Aorta (tissue), 5 donors: ENCODE data around the gene ARMC5. TPM values are rescaled to one million over a fixed set of nuclear protein-coding genes. Genes with fewer than 3 reads are reported as not detected.

ENCODE experiments used
- ATAC-seq: fragments of 200-7000 bp; cut with Tn5 transposase; one replicate; pipeline ENCODE4 v1.9.1; 2022; ENCODE audit warnings: moderate library complexity; ENCODE audit not compliant: low FRiP score
- DNase-seq, 2 donors: peaks; one replicate each; pipeline ENCODE4 v3.0.0-alpha.2; 2020
- H3K27ac ChIP-seq, 2 donors: one replicate each; pipeline ENCODE4 v1.5.1; 2013; ENCODE audit warnings: low read length in 2 of 2, mild to moderate bottlenecking in 2 of 2, moderate library complexity in 2 of 2, control low read depth in 1 of 2, inconsistent platforms in 1 of 2, low read depth in 1 of 2
- H3K27me3 ChIP-seq, 2 donors: one replicate each; pipeline ENCODE4 v1.6.1; 2013; ENCODE audit warnings: control low read depth in 1 of 2, low read length in 1 of 2, mild to moderate bottlenecking in 1 of 2, moderate library complexity in 1 of 2; ENCODE audit not compliant: insufficient read depth in 2 of 2, control insufficient read depth in 1 of 2
- H3K36me3 ChIP-seq, 2 donors: one replicate each; pipeline ENCODE4 v1.6.1; 2013; ENCODE audit warnings: control low read depth in 1 of 2, low read length in 1 of 2, mild to moderate bottlenecking in 1 of 2; ENCODE audit not compliant: insufficient read depth in 2 of 2, control insufficient read depth in 1 of 2
- H3K4me1 ChIP-seq, 2 donors: one replicate each; pipeline ENCODE4 v1.6.1; 2013; ENCODE audit warnings: low read length in 2 of 2, control low read depth in 1 of 2, mild to moderate bottlenecking in 1 of 2, moderate library complexity in 1 of 2; ENCODE audit not compliant: insufficient read depth in 2 of 2, control insufficient read depth in 1 of 2
- H3K4me3 ChIP-seq, 2 donors: one replicate each; pipeline ENCODE4 v1.5.1; 2013; ENCODE audit warnings: low read length in 2 of 2, control low read depth in 1 of 2, mild to moderate bottlenecking in 1 of 2
- H3K9me3 ChIP-seq: one replicate; pipeline ENCODE4 v1.6.1; 2013; ENCODE audit warnings: mild to moderate bottlenecking, low read length; ENCODE audit not compliant: control insufficient read depth
- WGBS, 2 donors: extraction: QIAGEN DNeasy Blood & Tissue Kit; methylation state at CpG; one replicate each; pipeline ENCODE4 v1.1.7; 2013; 5-methylcytosine and 5-hydroxymethylcytosine counted together
- intact Hi-C, 2 donors: fragments of 100-400 bp; cut with DNase I; formaldehyde crosslinking; loops; one replicate each; pipeline versions ENCODE4 v1.14.2 to v1.15.0; 2022
- polyA plus RNA-seq, 2 donors: library from polyadenylated mRNA; stranded (reverse); fragments of 200-250 nt; gene quantifications; one replicate each; pipeline ENCODE4 v1.2.3, GENCODE V29; 2013
- total RNA-seq, 2 donors: library from RNA; stranded (reverse); fragmentation: NEBNext Ultra II Directional; extraction: Animal tissue kit (Norgen Biotek cat#: 25700); gene quantifications; one replicate each; pipeline ENCODE4 v1.2.1, GENCODE V29; 2021
- donor health status: healthy with polysubstance abuse.
- donor health status: Bipolar disorder and iron deficiency.
- donor health status: DM: no; HTN: no; CAD: no.
- donor health status: DM: no; HTN: no; CAD: no.
- donor health status: DM: yes; HTN: yes; CAD: no.

Gene ARMC5
- total and polyA plus RNA-seq, 4 donors: 2.1 to 14.1 (median 8.8) TPM

DNA sequence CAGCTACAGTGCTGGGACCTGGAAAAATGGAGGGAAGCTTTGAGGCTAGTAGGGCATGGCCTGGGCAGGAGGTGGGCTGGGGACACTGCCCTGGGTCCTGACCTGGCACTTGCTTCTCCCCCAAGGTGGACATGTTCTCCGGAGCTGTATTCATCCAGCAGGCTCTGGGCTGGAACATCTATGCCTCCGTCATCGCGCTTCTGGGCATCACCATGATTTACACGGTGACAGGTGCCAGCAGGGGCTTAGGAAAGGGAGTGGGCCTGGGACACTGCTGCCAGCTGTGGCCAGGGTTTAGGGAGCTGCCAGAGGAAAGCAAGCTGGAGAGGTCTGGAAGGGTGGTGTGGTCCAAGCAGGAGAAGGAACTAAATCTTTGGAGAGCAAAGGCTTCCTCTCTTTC lies 26.7 kb downstream of the ARMC5 start:
- Histone ChIP-seq H3K27ac (no peak overlapping the region), H3K4me3 (no peak overlapping the region), H3K4me1 (no peaks in the 10 kb centered on the region), H3K27me3 (no peaks in the 10 kb centered on the region), H3K9me3 (no peaks in the 10 kb centered on the region), H3K36me3 (no peaks in the 10 kb centered on the region)
- ATAC-seq (no peak), DNase-seq (peak in 1 of 2 donors; percentile 30)
- intact Hi-C loops: no loop called here
- 93 to 94% methylated on average over 5 of the region's 5 CpGs for WGBS, 2 donors

DNA sequence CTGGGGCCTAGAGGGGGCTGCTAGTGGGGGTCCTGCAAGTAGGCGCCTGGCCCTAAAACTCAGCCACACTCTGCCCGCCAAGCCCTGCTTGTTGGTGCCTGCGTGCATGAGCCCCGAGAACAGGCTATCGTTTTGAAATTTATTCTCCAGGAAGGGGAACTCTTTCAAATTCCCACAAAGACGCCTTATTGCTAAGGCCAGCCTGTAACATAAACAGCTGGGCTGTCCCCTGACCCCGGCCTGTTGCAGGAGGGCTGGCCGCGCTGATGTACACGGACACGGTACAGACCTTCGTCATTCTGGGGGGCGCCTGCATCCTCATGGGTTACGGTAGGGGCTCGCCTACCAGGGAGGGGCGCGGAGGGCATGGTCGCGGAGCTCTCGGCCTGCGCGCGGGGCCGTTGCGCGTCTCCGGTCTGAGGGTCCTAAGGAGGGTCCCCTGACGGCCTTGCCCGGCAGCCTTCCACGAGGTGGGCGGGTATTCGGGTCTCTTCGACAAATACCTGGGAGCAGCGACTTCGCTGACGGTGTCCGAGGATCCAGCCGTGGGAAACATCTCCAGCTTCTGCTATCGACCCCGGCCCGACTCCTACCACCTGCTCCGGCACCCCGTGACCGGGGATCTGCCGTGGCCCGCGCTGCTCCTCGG lies 27.9 kb downstream of the ARMC5 start:
- DNase-seq: peak in 1 of 2 donors; percentile 48
- intact Hi-C loops: no loop called here
- 15 to 18% methylated on average over 48 of the region's 48 CpGs for WGBS, 2 donors
- Histone ChIP-seq H3K36me3 (no peaks in the 10 kb centered on the region), H3K4me3 (peak overlapping the region; percentile 19 to 21), H3K27ac (no peak overlapping the region), H3K27me3 (no peaks in the 10 kb centered on the region), H3K9me3 (no peaks in the 10 kb centered on the region), H3K4me1 (no peaks in the 10 kb centered on the region)
- no peak for ATAC-seq

DNA sequence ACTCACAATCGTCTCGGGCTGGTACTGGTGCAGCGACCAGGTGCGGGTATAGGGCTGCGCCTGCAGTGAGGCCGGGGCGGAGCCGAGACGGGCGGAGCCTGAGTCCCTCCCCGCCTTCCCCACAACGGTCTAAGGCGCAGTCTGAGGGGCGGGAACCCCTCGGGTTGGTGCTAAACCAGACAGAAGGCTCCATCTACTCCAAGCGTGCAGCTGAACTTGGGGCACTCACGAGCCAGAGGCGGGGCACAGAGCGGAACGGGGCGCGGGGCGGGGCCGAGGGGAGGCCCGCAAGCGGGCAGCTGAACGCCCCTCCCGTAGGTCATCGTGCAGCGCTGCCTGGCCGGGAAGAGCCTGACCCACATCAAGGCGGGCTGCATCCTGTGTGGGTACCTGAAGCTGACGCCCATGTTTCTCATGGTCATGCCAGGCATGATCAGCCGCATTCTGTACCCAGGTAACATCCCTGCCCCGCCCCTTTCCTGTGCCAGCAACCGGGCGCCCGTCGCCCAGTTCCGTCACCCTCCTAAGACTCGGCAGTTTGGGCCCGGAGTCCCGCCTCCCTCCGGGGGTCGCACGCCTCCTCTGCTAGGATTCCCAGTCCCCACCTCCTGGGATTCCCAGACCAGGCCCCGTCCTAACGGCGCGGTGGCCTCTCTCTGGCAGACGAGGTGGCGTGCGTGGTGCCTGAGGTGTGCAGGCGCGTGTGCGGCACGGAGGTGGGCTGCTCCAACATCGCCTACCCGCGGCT lies 28.6 kb downstream of the ARMC5 start:
- Histone ChIP-seq H3K4me1 (no peaks in the 10 kb centered on the region), H3K27me3 (no peaks in the 10 kb centered on the region), H3K36me3 (no peaks in the 10 kb centered on the region), H3K4me3 (peak overlapping the region; percentile 19 to 21), H3K9me3 (no peaks in the 10 kb centered on the region), H3K27ac (no peak overlapping the region)
- 1% methylated on average over 59 to 60 of the region's 60 CpGs for WGBS, 2 donors
- DNase-seq (peak; percentile 69 to 81), ATAC-seq (peak; percentile 57)
- intact Hi-C loops: no loop called here

DNA sequence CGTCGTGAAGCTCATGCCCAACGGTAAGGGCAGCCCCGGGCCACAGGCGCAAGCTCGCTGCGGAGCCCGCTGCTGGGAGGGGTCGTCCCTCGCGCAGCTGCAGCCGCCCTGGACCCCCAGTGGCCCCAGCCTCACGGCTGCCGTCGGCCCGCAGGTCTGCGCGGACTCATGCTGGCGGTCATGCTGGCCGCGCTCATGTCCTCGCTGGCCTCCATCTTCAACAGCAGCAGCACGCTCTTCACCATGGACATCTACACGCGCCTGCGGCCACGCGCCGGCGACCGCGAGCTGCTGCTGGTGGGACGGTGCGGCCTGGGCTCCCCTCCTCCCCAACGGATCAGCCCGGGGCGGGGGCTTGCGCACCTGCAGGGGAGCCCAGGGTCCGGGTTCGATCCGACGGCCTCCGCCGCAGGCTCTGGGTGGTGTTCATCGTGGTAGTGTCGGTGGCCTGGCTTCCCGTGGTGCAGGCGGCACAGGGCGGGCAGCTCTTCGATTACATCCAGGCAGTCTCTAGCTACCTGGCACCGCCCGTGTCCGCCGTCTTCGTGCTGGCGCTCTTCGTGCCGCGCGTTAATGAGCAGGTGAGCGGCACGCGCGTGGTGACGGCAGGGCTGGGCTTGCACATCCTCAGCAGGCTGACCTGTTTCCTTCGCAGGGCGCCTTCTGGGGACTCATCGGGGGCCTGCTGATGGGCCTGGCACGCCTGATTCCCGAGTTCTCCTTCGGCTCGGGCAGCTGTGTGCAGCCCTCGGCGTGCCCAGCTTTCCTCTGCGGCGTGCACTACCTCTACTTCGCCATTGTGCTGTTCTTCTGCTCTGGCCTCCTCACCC lies 29.4 kb downstream of the ARMC5 start:
- no peak overlapping the region for H3K27ac ChIP-seq
- H3K36me3 ChIP-seq: no peaks in the 10 kb centered on the region
- H3K27me3 ChIP-seq: no peaks in the 10 kb centered on the region
- 36 to 38% methylated on average over 72 to 77 of the region's 77 CpGs for WGBS, 2 donors
- ATAC-seq (peak; percentile 3), DNase-seq (peak; percentile 52 to 81)
- no peaks in the 10 kb centered on the region for H3K9me3 ChIP-seq
- no peak overlapping the region for H3K4me3 ChIP-seq
- intact Hi-C loops: no loop called here
- H3K4me1 ChIP-seq: no peaks in the 10 kb centered on the region

DNA sequence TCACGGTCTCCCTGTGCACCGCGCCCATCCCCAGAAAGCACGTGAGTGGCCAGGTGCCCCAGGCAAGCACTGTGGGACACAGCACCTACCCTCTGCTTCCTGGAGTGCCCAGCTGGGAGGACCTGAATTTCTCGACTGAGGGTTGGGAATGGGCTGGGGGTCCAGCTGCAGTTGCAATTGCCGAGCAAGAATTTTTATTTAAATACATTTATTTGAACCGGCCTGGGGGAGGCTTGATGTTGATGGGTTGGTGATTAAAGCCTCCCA lies 29.9 kb downstream of the ARMC5 start:
- intact Hi-C loops: no loop called here
- Histone ChIP-seq H3K4me1 (no peaks in the 10 kb centered on the region), H3K36me3 (no peaks in the 10 kb centered on the region), H3K27ac (no peak overlapping the region), H3K9me3 (no peaks in the 10 kb centered on the region), H3K4me3 (no peak overlapping the region), H3K27me3 (no peaks in the 10 kb centered on the region)
- DNase-seq (peak in 1 of 2 donors; percentile 54), ATAC-seq (no peak)
- 88 to 90% methylated on average over 7 of the region's 7 CpGs for WGBS, 2 donors

DNA sequence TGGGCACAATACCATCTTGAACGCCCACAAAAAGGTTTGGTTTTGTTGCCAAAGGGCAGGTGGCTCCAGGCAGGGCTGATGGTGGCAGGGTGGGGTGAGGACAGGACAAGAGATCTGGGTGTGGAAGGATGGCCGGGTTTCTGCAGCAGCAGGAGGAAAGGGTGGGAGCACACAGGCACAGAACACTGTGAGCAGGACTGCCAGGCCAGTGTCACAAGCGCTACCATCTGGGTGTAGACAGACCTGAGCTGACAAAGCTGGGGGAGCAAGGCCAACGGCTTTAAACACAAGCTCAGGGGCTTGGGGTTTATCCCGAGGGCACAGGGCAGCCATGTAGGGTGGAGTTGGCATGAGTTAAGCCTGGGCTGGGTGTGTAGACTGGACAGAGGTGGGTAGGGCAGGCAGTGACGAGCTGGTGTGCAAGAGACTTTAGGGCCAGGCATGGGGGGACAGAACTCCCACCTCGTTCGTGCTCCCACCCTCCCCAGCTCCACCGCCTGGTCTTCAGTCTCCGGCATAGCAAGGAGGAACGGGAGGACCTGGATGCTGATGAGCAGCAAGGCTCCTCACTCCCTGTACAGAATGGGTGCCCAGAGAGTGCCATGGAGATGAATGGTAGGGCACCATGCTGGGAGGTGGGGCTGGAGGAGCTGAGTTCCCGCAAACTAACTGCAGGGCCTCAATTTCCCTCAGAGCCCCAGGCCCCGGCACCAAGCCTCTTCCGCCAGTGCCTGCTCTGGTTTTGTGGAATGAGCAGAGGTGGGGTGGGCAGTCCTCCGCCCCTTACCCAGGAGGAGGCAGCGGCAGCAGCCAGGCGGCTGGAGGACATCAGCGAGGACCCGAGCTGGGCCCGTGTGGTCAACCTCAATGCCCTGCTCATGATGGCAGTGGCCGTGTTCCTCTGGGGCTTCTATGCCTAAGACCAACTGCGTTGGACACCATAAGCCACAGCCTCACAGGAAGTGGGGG lies 30.6 kb downstream of the ARMC5 start:
- no peaks in the 10 kb centered on the region for H3K36me3 ChIP-seq

DNA sequence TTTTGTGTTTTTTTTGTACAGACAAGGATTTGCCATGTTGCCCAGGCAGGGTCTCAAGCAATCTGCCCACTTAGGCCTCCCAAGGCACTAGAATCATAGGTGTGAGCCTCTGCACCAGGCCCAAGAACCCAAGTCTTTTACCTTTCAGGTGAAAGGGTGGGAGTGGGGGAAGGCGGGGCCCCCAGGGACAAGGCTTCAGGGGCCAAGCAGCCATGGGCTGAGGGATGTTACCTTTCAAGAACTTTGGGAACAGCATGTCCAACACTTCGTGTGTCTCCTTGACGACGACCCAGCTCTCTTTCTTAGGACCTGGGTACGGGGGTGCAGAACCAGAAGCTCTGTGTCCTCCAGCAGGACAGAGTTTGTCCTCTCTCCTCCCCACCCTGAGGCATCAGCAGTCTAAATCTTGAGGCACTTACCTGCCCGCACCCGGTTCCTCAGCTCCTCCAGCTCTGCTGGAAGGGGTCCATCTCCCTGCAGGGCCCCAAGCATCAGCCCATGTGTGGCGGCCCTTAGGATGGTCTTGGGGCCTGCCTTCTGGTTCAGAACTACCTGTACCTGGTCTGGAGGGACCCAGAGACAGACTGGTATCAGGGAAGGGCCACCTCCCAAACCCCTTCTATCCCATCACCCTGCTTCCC lies 32.6 kb downstream of the ARMC5 start:
- 91 to 93% methylated on average over 8 of the region's 8 CpGs for WGBS, 2 donors
- ATAC-seq (no peak), DNase-seq (peak; percentile 40 to 51)
- no peak overlapping the region for H3K4me3 ChIP-seq
- H3K27me3 ChIP-seq: no peaks in the 10 kb centered on the region
- no peak overlapping the region for H3K27ac ChIP-seq
- intact Hi-C loops: no loop called here
- peaks cover 0 to 3% of the 10 kb centered on the region in 2 donors for H3K36me3 ChIP-seq
- H3K9me3 ChIP-seq: no peaks in the 10 kb centered on the region
- no peaks in the 10 kb centered on the region for H3K4me1 ChIP-seq

More for the DNA sequence above, 30.6 kb downstream of the ARMC5 start:
- peak; percentile 34 to 70 for DNase-seq
- H3K27ac ChIP-seq: no peak overlapping the region
- no peaks in the 10 kb centered on the region for H3K27me3 ChIP-seq
- H3K4me1 ChIP-seq: no peaks in the 10 kb centered on the region
- ATAC-seq: no peak
- no peak overlapping the region for H3K4me3 ChIP-seq
- 87 to 91% methylated on average over 19 to 22 of the region's 22 CpGs for WGBS, 2 donors
- intact Hi-C loops: no loop called here
- H3K9me3 ChIP-seq: no peaks in the 10 kb centered on the region
